Testis (tissue), 3 donors: ENCODE data around the gene DMRTA2. TPM values are rescaled to one million over a fixed set of nuclear protein-coding genes. Genes with fewer than 3 reads are reported as not detected.

ENCODE experiments used
- DNase-seq: peaks from one replicate; pipeline ENCODE4 v3.0.0-alpha.2; 2019
- H3K27ac ChIP-seq, 2 donors: fragments of 200-600 bp; sonication (generic); one replicate each; pipeline ENCODE4 v1.5.1; 2019
- H3K27me3 ChIP-seq: fragments of 200-600 bp; sonication (generic); one replicate; pipeline ENCODE4 v1.5.1; 2019
- H3K36me3 ChIP-seq: fragments of 200-600 bp; sonication (generic); one replicate; pipeline ENCODE4 v1.5.1; 2017; ENCODE audit warnings: low read depth; ENCODE audit errors: missing control alignments
- H3K4me1 ChIP-seq: fragments of 200-600 bp; sonication (generic); one replicate; pipeline ENCODE4 v1.5.1; 2019
- H3K4me3 ChIP-seq, 2 donors: fragments of 200-600 bp; sonication (generic); one replicate each; pipeline ENCODE4 v1.5.1; 2017 to 2019
- H3K9me3 ChIP-seq: fragments of 200-600 bp; sonication (generic); one replicate; pipeline ENCODE4 v1.5.1; 2017
- CTCF ChIP-seq, 3 experiments: fragments of 450-650 bp in 2 of 3; fragments of 200-600 bp in 1 of 3; sonication (generic) in 1 of 3; IDR thresholded peaks; one replicate each; pipeline ENCODE4 v1.5.1; 2016 to 2019; ENCODE audit warnings: antibody characterized with exemption in 3 of 3, mild to moderate bottlenecking in 2 of 3, moderate library complexity in 1 of 3
- POLR2A ChIP-seq: fragments of 450-650 bp; IDR thresholded peaks from one replicate; pipeline ENCODE4 v1.6.1; 2017; ENCODE audit warnings: antibody characterized with exemption, mild to moderate bottlenecking, moderate library complexity
- WGBS, 2 donors: methylation state at CpG; one replicate each; pipeline ENCODE4 v1.1.5; 2018; 5-methylcytosine and 5-hydroxymethylcytosine counted together
- intact Hi-C: fragments of 100-400 bp; cut with DNase I; formaldehyde crosslinking; loops from one replicate; pipeline ENCODE4 v1.15.1; 2023; ENCODE audit warnings: low total_unique reads
- polyA plus RNA-seq: library from polyadenylated mRNA; stranded (reverse); fragments of 350-450 nt; fragmentation: Illumina TruSeq; extraction: RNeasy Lipid Tissue Mini Kit (QIAGEN cat#74804); gene quantifications from one replicate; pipeline ENCODE4 v1.2.3, GENCODE V29; 2014; ENCODE audit warnings: low read depth, low replicate concordance; ENCODE audit not compliant: insufficient read depth
- total RNA-seq, 2 donors: library from RNA; depleted of rRNA; stranded (reverse); fragments of >200 nt; gene quantifications; one replicate each; pipeline ENCODE4 v1.2.3, GENCODE V29; 2016

Gene DMRTA2
- total and polyA plus RNA-seq, 3 donors from 2014 or later, result 1.2 to 5.1 (median 3.5) TPM

- TF ChIP-seq POLR2A, result no peak
- peak; percentile 80 to 89 (median 82) for TF ChIP-seq CTCF (IDR thresholded peaks at IDR 0.05)
- Histone ChIP-seq H3K27me3 (no peaks in the 10 kb centered on the region), H3K4me1 (no peaks in the 10 kb centered on the region), H3K9me3 (no peaks in the 10 kb centered on the region), H3K36me3 (no peaks in the 10 kb centered on the region), H3K27ac (no peak overlapping the region), H3K4me3 (no peak overlapping the region)
- peak; percentile 72 for DNase-seq
- intact Hi-C loops, result no loop called here
- 11 to 13% methylated on average over 26 to 31 of the region's 31 CpGs for WGBS, 2 donors
Observed at GRCh38 chr1:50368179-50369007, 54.9 kb downstream of the DMRTA2 start.
